ENCODE measurements around the gene MYMX. TPM values are rescaled to one million over a fixed set of nuclear protein-coding genes. Genes with fewer than 3 reads are reported as not detected.

MYMX gene
- total and polyA plus RNA-seq, 4 donors, result 0.14 TPM; not detected in 3

- no peak overlapping the region for H3K4me3 ChIP-seq (ENCODE audit: low read depth in 1 of 3, low read length in 3 of 3)
- DNase-seq (ENCODE audit: low spot score), result no peak
- no peaks in the 10 kb centered on the region for H3K9me3 ChIP-seq (ENCODE audit: control insufficient read depth in 4 of 4, low read length in 3 of 4)
- H3K27me3 ChIP-seq (ENCODE audit: control insufficient read depth in 4 of 4, insufficient read depth in 4 of 4, low read length in 3 of 4), result no peaks in the 10 kb centered on the region
- peak overlapping the region in 1 of 2 donors; percentile 25 for H3K9ac ChIP-seq (ENCODE audit: low read depth in 1 of 2, low read length in 2 of 2)
- no peak for TF ChIP-seq FOXA2 (IDR thresholded peaks at IDR 0.05)
- TF ChIP-seq FOXA1 (IDR thresholded peaks at IDR 0.05), result peak; percentile 32
- no peak for TF ChIP-seq CTCF (IDR thresholded peaks at IDR 0.05; ENCODE audit: low read depth, low read length, missing input control)
- peak; percentile 59 for TF ChIP-seq SP1 (IDR thresholded peaks at IDR 0.05)
- peak; percentile 66 to 74 for TF ChIP-seq RXRA (IDR thresholded peaks at IDR 0.05)
- no peak for TF ChIP-seq HNF4G (IDR thresholded peaks at IDR 0.05)
- peak; percentile 24 for TF ChIP-seq ZBTB33 (IDR thresholded peaks at IDR 0.05)
- TF ChIP-seq RAD21 (IDR thresholded peaks at IDR 0.05), result peak in 1 of 2 donors; percentile 23
- TF ChIP-seq EGR1 (IDR thresholded peaks at IDR 0.05; ENCODE audit: low read depth in 2 of 2), result peak in 1 of 2 donors; percentile 24
- TF ChIP-seq YY1 (IDR thresholded peaks at IDR 0.05), result peak; percentile 91
- TF ChIP-seq ATF3 (IDR thresholded peaks at IDR 0.05), result peak; percentile 66
- TF ChIP-seq MAX (IDR thresholded peaks at IDR 0.05), result no peak
- peak in 1 of 2 donors; percentile 53 for TF ChIP-seq HNF4A (conservative IDR thresholded peaks at IDR 0.05)
- TF ChIP-seq NR2F2 (IDR thresholded peaks at IDR 0.05), result no peak
- no peak for TF ChIP-seq TAF1 (conservative IDR thresholded peaks at IDR 0.05)
- no peak for TF ChIP-seq GABPA (IDR thresholded peaks at IDR 0.05 in 1 of 2, conservative IDR thresholded peaks at IDR 0.05 in 1 of 2)
- TF ChIP-seq JUND (IDR thresholded peaks at IDR 0.05), result no peak
- TF ChIP-seq REST (IDR thresholded peaks at IDR 0.05), result no peak
- peaks cover 16 to 56% (median 43%) of the 10 kb centered on the region in 4 donors for H3K4me1 ChIP-seq (ENCODE audit: control insufficient read depth in 4 of 4, insufficient read depth in 4 of 4, low read length in 3 of 4)
- WGBS, result 59% methylated on average over 6 of the region's 6 CpGs
- peaks cover 0 to 3% (median 1%) of the 10 kb centered on the region in 4 donors for H3K36me3 ChIP-seq (ENCODE audit: control insufficient read depth in 4 of 4, insufficient read depth in 3 of 4, low read depth in 1 of 4, low read length in 3 of 4)
- H3K27ac ChIP-seq (ENCODE audit: low read depth in 1 of 2, low read length in 2 of 2), result peak overlapping the region; percentile 97 to 99
Observed at GRCh38 chr6:44235891-44236516, 19.3 kb downstream of the MYMX start.

All from liver (tissue), 9 donors.